ENCODE data around the gene CLASP2.

- TF ChIP-seq POU6F1 (CRISPR knock-in tag; IDR thresholded peaks at IDR 0.05; ENCODE audit: borderline replicate concordance, low read depth): no peak
- no peak for TF ChIP-seq ZFP30 (CRISPR knock-in tag; IDR thresholded peaks at IDR 0.05)
- TF ChIP-seq, protein P1, sequence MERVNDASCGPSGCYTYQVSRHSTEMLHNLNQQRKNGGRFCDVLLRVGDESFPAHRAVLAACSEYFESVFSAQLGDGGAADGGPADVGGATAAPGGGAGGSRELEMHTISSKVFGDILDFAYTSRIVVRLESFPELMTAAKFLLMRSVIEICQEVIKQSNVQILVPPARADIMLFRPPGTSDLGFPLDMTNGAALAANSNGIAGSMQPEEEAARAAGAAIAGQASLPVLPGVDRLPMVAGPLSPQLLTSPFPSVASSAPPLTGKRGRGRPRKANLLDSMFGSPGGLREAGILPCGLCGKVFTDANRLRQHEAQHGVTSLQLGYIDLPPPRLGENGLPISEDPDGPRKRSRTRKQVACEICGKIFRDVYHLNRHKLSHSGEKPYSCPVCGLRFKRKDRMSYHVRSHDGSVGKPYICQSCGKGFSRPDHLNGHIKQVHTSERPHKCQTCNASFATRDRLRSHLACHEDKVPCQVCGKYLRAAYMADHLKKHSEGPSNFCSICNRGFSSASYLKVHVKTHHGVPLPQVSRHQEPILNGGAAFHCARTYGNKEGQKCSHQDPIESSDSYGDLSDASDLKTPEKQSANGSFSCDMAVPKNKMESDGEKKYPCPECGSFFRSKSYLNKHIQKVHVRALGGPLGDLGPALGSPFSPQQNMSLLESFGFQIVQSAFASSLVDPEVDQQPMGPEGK (CRISPR knock-in tag; IDR thresholded peaks at IDR 0.05; ENCODE audit: borderline replicate concordance): no peak
Observed at GRCh38 chr3:33612607-33613006, 105.4 kb downstream of the CLASP2 start.

Data from SK-N-SH treated with all-trans-retinoic acid at 6 μM for 48 hours (cell line).